HG03521 (cell line): ENCODE measurements around the gene ASPG.

Source experiments
- ATAC-seq: cut with Tn5 transposase; IDR thresholded peaks from one replicate; pipeline ENCODE4 v1.9.1; 2021; ENCODE audit warnings: mild to moderate bottlenecking, moderate library complexity; ENCODE audit not compliant: unreplicated experiment

ASPG gene

GRCh38 chr14:104104076-104104901 lies 18.8 kb downstream of the ASPG start:
- ATAC-seq, result no peak

GRCh38 chr14:104105071-104105821 lies 19.7 kb downstream of the ASPG start:
- ATAC-seq, result no peak

GRCh38 chr14:104105822-104106470 lies 20.4 kb downstream of the ASPG start:
- no peak for ATAC-seq

- ATAC-seq, result no peak
Observed at GRCh38 chr14:104106471-104106991, 21.0 kb downstream of the ASPG start.

- no peak for ATAC-seq
Observed at GRCh38 chr14:104107101-104107581, 21.6 kb downstream of the ASPG start.

- no peak for ATAC-seq
Observed at GRCh38 chr14:104107611-104108569, 22.4 kb downstream of the ASPG start.

- ATAC-seq, result no peak
Observed at GRCh38 chr14:104108570-104109541, 23.4 kb downstream of the ASPG start.

- no peak for ATAC-seq
Observed at GRCh38 chr14:104109731-104110361, 24.3 kb downstream of the ASPG start.

GRCh38 chr14:104110491-104111209 lies 25.1 kb downstream of the ASPG start:
- no peak for ATAC-seq

GRCh38 chr14:104111301-104112112 lies 26.0 kb downstream of the ASPG start:
- no peak for ATAC-seq

GRCh38 chr14:104112113-104112505 lies 26.6 kb downstream of the ASPG start:
- ATAC-seq, result no peak

GRCh38 chr14:104112609-104113571 lies 27.4 kb downstream of the ASPG start:
- no peak for ATAC-seq

- ATAC-seq, result no peak
Observed at GRCh38 chr14:104113631-104114420, 28.3 kb downstream of the ASPG start.

- no peak for ATAC-seq
Observed at GRCh38 chr14:104114421-104115130, 29.1 kb downstream of the ASPG start.
